Non-pigmented ciliary epithelial cell (primary cell): ENCODE measurements around the gene GRIP2.

Experiments used
- DNase-seq: peaks from one replicate; pipeline ENCODE4 v3.0.0-alpha.2; 2010; ENCODE audit warnings: low read depth

Gene GRIP2

DNA sequence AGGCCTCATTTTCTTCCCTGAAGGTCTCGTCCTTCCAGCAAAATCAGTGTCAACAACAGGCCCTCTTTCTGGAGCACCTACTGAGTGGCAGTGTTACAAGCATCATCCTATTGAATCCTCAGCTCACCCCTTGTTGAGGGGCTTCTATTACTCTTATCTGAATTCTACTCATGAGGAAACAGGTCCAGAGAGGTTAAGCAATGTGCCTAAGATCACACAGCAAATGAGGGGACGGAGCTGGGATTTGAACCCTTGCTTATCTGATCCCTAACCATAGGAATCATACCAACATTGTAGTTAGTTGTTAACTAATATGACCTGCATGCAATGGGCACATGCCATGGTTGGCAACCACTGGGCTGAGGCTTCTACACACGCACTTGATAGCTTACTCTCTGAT is 74.7 kb downstream of the GRIP2 start:
- no peak for DNase-seq

DNA sequence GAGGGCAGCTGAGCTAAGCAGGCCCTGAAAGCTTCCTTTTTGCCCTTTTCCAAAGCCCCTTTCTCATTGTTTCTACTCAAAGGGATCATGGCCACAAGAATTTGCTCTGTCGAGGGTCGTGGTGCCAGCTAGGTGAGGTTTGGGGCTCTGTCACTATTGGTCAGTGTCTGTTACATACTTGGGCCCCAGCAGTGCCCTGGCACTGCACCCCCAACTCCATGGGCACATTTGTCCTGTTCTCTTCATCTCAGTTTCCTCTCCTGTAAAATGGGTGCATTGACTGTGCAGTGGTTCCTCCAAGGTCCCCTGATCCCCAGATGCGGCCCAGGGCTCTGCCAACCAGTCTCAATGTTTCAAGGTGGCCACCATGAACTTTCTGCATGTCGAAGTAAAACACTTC is 75.6 kb downstream of the GRIP2 start:
- no peak for DNase-seq

DNA sequence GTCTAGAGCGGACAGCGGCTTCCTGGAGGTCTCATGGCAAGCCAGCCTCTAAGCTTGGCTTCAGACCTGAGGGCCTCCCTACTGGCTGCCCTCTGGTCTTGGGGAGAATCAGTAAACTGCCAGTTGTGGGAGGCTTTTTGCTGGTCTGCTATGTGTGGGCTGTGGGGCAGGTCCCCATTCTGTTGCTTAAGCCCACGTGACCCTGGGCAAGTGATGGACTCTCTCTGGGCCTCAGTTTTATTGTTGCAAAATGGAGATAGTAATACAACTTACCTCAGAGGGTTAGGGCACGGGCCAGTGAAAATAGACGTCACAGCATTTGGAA is 76.0 kb downstream of the GRIP2 start:
- DNase-seq, result no peak

DNA sequence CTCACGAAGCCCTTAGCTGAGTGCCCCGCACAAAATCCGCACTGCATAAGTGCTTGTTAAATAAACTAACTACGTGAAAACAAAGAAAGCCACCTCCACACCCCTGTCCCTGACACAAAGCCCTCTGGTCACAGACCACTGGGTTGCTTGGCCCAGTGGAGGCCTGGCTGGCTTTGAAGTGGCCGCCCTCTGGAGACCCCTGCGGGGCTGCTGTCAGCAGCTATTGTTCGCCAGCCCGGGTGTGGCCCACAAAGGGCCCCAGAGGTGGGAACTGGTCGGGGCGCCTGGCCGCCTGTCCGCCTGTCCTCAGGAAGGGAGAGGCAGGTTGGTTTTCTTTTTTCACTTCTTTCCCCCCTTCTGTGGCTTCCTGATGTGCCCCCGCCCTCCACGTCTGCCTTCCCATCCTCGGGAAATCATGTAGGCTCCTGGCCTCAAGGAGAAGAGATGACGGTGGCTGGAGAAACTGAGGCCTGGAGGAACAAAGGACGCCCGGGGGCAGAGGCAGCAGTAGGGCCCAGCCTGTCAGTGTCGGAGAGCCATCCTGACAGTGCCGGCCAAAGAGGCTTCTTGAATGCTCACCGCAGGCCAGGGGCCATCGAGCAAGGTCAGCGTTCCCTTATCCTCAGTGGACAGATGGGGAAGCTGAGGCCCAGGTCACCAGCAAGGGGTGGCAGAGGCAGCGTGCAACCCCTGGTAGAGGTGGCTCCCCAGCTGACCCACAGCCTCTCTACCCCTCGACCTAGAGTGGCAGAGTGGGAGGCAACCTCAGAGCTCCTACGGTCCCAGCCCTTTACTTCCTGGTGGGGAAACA is 76.6 kb downstream of the GRIP2 start:
- no peak for DNase-seq

DNA sequence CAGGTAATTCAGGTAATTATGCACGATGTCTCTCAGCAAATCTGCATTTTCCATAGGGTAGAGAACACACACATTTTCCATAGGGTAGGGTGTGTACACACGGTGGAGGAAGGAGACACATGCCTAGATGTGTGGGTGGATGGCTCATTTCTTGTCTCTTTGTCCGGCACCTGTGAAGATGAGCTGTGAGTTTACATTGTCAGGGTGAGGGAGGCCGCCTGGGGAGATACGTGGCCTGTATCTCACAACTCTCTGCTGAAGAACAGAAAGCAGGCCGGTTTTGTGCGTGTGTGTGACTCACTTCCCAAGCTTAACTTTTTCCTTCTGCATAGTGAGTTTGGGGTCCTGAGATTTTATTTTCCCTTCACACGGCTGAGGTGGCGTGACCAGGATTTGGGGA is 77.4 kb downstream of the GRIP2 start:
- DNase-seq, result no peak

DNA sequence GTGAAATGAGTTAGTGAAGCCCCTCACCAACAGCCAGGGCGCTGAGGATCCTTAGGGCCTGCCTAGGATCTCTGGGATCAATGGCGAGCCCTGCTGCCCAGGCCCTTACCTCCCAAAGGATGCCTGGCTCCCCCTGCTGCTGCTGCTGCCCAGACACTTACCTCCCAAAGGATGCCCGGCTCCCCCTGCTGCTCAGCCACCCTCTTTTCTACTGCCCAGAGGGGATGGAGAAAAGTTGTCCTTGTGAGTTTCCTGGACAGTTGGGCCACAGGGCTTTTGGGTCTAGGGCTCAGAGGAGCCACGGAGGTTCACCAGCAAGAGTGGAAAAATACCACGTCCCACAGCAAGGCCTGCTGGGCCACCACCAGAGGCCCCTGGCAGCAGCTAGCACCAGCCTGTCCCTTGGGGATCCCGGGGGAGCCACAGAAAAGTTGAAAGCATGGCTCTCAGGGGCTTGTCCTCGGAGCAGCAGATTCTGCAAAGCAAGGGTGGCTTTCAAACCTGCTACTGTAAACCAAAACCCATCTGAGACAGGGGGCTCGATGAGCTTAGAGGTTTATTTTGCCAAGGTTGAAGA is 78.3 kb downstream of the GRIP2 start:
- no peak for DNase-seq

DNA sequence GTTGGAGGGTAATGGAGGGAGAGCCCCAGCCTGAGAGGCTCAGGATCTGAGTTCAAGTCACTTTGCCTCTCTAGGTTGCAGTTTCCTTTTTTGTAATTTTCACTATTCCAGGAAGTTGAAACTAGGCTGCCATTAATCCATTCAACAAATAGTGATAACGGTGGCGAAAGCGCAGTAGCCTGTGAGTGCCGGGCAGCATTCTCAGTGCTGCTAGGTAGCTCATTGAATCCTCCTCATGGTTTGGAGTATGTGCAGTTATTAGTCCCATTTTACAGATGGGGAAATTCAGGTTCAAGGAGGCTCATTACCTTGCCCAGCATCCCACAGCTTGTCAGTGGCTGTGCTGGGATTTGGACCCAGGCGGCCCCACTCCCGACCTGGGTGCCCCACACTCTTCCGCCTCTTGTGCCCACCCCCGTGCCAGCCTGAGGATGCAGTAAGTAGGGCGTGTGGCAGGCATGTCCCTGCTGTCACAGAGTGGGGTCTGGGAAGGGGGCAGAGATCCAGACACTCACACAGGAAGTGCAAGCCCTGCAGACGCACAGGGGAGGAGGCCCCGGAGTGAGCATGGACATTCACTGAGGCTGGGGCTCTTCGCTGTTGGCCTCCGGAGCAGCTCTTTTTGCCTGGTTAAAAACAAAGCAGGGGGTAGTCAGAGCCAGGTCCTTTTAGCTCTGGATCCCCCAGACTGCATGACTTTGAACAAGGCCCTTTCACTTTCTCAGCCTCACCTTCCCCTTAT is 79.0 kb downstream of the GRIP2 start:
- no peak for DNase-seq

DNA sequence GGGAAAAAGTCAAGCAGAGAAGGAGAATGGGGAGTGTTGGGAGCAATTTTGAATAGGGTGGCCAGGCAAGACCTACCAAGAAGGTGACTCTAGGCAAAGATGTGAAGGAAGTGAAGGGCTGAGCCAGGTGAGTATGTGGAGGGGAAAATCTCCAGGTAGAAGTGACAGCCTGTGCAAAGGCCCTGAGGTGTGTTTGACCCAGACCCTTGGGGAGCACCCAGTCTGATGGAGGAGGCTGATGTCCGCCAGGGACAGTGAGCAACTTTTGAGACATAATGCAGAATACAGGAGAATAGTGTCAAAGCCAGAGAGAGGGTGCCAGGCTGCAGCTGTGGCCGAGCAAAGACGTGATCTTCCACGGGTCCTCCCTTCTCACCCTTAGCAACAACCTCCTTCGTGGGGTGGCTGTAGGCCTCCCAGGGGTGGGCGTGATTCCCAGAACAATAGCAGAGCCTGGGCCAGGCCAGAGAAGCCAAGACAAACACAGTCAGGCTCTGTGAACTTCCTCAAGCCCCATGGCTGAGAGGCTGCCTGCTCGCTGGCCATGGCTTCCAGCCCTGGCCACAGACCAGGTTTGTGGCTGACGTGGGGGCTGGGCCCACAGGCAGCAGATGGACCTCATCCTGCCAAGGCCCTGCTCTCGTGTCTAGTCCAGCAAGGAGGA is 79.7 kb downstream of the GRIP2 start:
- DNase-seq, result no peak

DNA sequence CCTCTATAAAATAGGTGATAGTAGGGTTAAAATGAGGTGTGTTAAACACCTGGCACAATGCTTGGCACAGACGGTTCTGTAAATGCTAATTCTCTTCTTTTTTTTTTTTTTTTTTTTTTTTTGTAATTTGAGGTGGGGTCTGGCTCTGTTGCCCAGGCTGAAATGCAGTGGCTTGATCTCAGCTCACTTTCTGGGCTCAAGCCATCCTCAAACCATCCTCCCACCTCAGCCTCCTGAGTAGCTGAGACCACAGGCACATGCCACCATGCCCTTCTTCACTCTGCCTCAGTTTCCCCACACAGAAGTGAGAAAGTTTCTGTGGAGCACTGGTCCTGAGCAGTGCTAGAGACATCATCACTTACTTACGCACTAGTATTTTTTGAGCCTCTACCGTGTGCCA is 80.4 kb downstream of the GRIP2 start:
- DNase-seq, result no peak

DNA sequence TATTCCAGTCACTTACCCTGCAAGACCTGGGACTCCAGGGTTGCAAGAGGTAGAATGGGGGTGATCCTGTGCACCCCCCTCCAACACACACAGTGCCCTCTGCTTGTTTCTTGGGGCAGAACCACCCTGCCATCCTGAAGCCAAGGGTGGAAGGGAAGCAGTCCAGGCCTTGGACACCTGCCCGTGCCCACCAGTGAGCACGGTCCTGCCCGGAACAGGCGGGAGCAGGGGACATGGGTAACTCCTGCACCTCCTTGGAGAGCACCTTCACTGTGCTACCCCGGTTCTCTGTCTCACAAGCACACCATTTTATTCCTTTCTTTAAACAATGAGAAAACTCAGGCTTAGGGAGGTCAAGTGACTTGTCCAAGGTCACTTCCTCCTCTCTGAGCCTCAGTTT is 80.8 kb downstream of the GRIP2 start:
- DNase-seq, result no peak

DNA sequence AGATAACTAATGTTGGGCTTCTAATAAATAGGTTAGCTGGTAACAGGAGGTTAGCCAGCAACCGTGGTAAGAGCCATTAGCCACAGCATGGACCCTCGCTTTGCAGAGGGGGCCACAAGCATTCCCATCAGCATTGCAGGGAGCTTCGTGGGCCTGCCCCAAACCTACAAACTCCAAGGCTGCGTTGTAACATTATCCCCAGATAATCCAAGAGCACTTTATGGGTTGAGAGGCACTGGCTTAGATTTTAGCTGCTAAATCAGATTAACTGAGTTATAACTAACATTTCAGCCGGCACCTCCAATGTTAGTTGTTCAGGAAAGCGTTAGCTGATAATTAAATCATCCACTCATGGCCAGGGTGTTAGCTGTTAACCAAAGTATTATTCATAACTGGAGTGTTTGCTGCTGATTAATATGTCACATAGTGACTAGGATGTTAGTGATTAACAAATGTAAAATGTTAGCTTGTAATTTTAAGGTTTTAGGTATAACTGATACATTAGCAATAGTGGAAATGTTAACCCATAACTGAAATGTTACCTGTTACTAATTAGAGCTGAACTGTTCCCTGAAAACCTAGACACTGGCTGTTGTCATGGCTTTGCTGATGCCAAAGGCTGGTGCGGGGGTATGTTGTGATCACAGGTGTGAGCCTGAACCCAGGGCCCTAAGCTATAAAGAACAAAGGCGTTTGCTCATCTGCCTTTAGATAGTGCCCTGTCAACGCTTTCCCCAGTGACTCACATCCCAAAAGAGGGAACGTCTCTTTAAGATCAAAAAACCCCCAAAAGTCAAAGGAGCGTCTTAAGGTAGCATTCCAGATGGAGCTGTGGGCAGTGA is 81.5 kb downstream of the GRIP2 start:
- no peak for DNase-seq

DNA sequence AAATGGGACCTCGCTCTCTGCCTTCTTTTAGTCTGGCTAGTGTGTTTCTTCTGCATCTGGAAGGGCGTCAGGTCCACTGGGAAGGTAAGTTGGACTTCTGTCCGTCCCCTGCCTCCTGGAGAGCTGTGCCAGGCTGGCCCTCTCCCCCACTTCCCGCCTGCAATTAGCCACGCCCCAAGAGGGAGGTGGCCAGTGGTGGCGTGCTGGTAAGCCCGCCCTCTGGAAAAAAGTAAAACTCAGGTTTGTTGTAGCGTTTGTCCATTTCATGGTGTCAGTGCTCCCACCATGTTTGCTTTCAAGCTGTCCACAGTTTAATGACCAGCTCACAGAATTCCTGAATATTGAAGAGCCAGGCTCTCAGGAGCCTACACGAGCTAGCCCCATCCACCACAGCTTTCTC is 82.1 kb downstream of the GRIP2 start:
- no peak for DNase-seq

DNA sequence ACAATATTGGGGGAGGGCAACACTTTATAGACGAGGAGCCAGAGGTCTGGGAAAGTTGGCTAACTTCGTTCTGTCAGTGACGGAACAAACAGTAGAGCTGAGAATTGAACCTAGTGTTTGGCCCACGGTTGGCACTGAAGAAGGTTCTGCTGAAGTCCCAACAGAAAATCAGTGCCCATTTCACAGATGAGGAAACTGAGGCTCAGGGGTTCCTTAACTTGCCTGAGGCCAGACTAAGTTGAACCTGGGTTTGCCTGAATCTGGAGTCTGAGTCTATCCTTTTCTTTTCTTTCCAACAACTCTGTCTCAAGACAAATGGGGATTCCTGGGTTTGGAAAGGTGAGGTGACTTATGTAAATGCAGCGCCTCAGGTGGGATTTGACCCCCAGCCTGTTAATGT is 82.7 kb downstream of the GRIP2 start:
- DNase-seq, result no peak

DNA sequence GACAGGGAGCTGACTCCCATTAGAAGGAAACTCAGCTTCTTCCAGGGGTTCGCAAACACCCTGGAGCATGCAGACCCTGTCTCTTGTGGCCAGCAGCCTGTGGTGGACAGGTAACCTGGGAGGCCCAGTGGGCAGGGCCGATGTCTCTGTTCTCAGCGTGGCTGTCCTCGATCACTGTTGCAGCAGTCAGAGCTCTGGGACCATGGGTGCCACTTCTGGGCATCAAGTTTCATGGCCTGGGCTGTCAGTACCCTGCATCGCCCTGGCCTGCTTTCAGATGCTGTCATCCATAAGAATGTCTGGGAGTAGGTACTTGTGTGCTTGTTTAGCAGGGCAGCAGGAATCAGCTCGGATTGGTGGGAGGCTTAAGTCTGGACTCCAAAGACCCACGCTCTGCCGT is 83.3 kb downstream of the GRIP2 start:
- no peak for DNase-seq

DNA sequence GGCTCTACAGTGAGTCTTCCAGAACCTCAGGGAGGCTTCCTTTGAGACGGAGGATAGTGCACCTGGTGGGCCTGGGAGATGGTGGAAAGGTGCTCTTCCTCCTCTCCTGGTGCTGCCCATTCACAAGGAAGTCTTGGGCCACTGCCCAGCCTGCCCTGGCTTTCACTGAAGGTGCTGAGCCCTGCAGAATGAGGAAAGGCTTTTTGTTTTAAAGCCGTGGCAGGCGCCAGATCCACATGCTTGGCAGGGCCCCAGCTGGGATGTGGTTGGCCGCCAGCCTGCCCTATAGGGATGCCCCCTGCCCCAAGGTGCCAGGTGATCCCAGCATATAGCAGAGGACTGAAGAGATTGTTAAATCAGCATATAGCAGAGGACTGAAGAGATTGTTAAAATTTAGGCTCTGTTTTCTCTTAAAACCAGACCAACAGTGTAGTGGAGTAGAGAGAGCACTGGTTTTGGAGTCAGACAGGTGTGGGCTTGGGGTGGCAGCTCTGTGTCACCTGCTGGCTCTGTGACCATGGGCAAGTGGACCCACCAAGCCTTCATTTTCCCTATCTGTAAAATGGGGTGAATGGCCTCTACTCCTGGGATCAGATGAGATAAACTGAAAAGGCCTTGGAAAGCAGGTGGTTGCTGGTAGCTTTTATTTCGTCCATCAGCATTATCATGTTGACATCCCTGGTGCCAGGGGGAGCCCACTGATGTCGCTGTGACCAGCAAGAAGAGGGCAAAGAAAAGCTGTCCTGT is 84.4 kb downstream of the GRIP2 start:
- no peak for DNase-seq

DNA sequence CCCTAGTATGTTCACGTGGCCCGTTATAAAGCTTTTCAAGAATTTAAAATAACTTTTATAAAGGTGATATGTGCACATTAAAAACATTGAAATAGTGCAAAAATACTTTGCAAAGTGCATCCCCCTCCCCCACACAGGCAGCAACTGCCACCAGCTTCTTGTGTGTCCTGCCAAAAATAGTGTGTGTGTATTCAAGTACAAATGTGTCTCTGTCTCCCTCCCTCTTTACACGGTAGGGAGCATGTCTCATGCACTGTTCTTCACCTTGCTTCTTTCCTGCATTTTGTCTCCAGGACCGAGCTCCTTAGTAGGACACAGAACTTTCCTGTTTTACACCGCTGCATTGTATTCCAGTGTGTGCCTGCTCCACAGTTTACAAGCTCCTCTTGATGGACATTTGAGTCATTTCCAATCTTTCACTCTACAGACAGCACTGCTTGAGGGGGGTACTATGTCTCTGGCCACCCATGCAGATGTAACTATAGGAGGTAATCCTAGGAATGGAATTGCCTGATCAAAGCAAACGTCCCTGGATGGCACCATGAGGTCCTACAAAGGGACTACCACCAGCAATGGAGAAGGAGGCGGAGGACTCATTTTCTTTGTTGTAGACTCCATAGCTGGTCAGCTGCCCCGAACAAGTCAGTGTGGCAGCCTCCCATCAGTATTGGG is 85.4 kb downstream of the GRIP2 start:
- no peak for DNase-seq

DNA sequence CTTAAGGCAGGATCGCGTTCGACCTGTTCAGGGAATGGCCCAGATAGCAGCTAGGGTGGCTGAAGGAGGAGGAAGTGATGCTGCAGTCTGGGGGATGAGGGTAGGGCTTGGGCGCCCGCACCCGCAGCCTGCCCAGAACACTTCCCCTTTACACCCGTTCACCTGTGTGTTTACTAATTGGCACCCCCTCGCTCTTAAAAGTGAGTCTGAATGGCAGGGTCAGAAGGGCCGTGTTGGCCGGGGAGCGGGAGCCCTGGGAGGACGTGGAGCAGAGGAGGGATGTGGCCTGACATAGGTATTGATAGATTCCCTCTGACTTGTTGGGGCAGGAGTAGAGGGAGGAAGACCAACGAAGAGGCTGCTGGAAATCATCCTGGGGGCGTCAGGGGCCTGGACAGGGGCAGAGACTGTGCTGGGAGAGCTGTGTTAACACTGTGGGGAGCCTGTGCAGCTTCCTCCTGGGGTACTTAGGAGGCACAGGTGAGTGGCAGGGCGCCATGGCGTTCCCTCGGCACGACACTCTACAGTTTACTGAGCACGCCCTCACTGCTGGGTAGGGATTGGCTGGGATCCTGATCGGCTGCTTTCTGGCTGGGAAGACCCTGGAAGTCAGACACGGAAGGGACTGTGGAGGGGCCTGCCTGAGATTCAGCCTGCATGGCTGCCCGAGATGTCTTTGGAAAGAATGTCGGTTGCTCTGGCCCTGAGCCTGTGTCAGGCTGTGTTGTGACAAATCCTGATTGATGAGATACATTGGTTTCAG is 86.1 kb downstream of the GRIP2 start:
- DNase-seq, result no peak

DNA sequence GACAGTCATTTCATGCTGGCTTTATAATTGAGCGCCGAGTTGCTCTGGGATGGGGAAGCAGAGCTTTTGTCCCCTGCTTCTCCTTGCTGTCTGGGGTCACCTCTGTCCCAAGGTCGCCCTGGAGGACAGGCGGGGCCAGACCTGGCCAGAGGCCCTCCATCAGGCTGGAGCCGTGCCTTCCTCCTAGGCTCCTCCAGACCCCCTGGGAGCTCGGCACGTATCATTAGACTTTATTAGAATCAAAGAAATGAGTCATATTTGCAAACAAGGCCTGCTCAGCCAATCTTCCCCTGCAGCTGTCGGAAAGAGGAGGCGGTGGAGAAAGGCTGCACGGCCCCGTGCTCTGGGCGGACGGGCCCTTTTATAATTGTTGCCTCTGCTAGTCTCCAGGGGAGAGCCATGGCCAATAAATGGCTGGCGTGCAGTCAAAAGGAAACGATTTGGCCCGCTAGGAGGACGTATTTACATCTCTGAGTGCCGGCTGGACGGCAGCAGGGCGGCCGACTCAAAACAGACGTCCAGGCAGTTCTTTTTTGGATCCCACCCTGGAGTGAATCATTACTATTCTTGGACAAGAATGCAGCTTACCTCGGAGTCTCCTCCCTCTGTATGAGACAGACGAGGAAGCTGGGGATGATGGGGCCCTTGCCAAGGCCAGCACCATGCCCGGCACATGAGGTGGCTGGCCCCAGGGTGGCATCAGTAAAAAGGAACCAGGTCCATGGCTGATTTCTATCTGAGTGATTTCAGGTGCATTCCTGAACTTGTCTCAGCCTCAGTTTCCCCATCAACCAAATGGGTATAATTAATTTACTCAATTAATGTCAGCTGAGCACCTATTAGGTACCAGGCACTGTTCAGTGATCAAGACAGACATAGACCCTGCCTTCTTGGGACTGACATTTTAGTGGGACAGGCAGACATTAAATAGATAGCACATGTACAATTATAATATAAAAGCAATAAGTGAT is 87.1 kb downstream of the GRIP2 start:
- DNase-seq, result peak; percentile 81
